MM.1S (cell line): ENCODE results near the gene NRN1L.

Source experiments
- DNase-seq: peaks from one replicate; pipeline ENCODE4 v3.0.0-alpha.2; 2015
- H2AFZ ChIP-seq: fragments of 300-600 bp; sonication (generic); 2 replicates; pipeline ENCODE4 v1.6.0; 2016; ENCODE audit warnings: antibody characterized with exemption, low read length
- H3F3A ChIP-seq: fragments of 300-600 bp; sonication (generic); 2 replicates; pipeline ENCODE4 v1.6.1; 2016; ENCODE audit warnings: mild to moderate bottlenecking, antibody characterized with exemption, low read length, moderate library complexity, mixed read lengths; ENCODE audit not compliant: insufficient read depth
- H3K27ac ChIP-seq: fragments of 300-600 bp; sonication (generic); 2 replicates; pipeline ENCODE4 v1.5.1; 2016; ENCODE audit warnings: mild to moderate bottlenecking, low read length
- H3K27me3 ChIP-seq: fragments of 300-600 bp; sonication (generic); replicated peaks from 2 replicates; pipeline ENCODE4 v1.6.0; 2016; ENCODE audit warnings: low read length; ENCODE audit not compliant: insufficient read depth
- H3K36me3 ChIP-seq: fragments of 300-600 bp; sonication (generic); replicated peaks from 2 replicates; pipeline ENCODE4 v1.6.1; 2016; ENCODE audit warnings: mild to moderate bottlenecking, low read length, mixed read lengths; ENCODE audit not compliant: insufficient read depth
- H3K4me1 ChIP-seq: fragments of 300-600 bp; sonication (generic); 2 replicates; pipeline ENCODE4 v1.6.1; 2016; ENCODE audit warnings: low read length, mixed read lengths
- H3K4me2 ChIP-seq: fragments of 300-600 bp; sonication (generic); 2 replicates; pipeline ENCODE4 v1.6.0; 2016; ENCODE audit warnings: low read depth, low read length
- H3K4me3 ChIP-seq: fragments of 300-600 bp; sonication (generic); 2 replicates; pipeline ENCODE4 v1.5.1; 2016; ENCODE audit warnings: low read length, mixed read lengths
- H3K79me2 ChIP-seq: fragments of 300-600 bp; sonication (generic); 2 replicates; pipeline ENCODE4 v1.6.1; 2016; ENCODE audit warnings: mixed run types, low read length, mixed read lengths
- H3K9ac ChIP-seq: fragments of 300-600 bp; sonication (generic); 2 replicates; pipeline ENCODE4 v1.6.1; 2016; ENCODE audit warnings: low read length, mixed read lengths
- H3K9me2 ChIP-seq: fragments of 300-600 bp; sonication (generic); replicated peaks from 2 replicates; pipeline ENCODE4 v1.6.1; 2016; ENCODE audit warnings: mild to moderate bottlenecking, low read length, mixed read lengths; ENCODE audit not compliant: insufficient read depth
- H3K9me3 ChIP-seq: fragments of 300-600 bp; sonication (generic); replicated peaks from 2 replicates; pipeline ENCODE4 v1.6.1; 2016; ENCODE audit warnings: mild to moderate bottlenecking, low read length, mixed read lengths; ENCODE audit not compliant: insufficient read depth
- H4K20me1 ChIP-seq: fragments of 300-600 bp; sonication (generic); 2 replicates; pipeline ENCODE4 v1.6.1; 2016; ENCODE audit warnings: mild to moderate bottlenecking, low read length, moderate library complexity, mixed read lengths; ENCODE audit not compliant: insufficient read depth
- EZH2 ChIP-seq: fragments of 300-600 bp; sonication (generic); optimal IDR thresholded peaks from 2 replicates; pipeline ENCODE3; 2017; ENCODE audit warnings: low read depth, mild to moderate bottlenecking, antibody characterized with exemption, low read length, mixed read lengths
- EZH2phosphoT487 ChIP-seq: fragments of 300-600 bp; sonication (generic); IDR thresholded peaks from 2 replicates; pipeline ENCODE4 v1.6.1; 2018; ENCODE audit warnings: antibody characterized with exemption, low read length
- TF ChIP-seq, protein P1 (sequence below): fragments of 300-600 bp; sonication (generic); IDR thresholded peaks from 2 replicates; pipeline ENCODE4 v1.5.1; 2016; ENCODE audit warnings: antibody characterized with exemption, low read length, mixed read lengths

Gene NRN1L

DNA sequence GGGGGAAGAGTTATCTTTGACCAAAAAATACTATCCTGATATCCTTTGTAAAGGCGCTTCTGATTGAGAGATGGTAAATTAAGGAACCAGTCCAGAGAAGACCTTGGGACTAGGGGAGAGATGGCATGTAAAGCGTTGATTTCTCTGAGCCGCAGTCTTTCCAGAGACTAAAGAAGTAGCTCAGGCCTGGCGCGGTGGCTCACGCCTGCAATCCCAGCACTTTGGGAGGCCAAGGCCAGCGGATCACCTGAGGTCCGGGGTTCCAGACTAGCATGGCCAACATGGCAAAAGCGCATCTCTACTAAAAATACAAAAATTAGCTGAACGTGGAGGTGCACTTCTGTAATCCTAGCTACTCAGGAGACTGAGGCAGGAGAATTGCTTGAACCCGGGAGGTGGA, 36.6 kb upstream of the NRN1L start:
- no peaks in the 10 kb centered on the region for H3K36me3 ChIP-seq
- DNase-seq, result no peak
- H3K9me2 ChIP-seq, result no peaks in the 10 kb centered on the region
- no peaks in the 10 kb centered on the region for H3K27me3 ChIP-seq
- no peak overlapping the region for H2AFZ ChIP-seq
- H3K9ac ChIP-seq, result peak overlapping the region; percentile 88; the same call in 1 of the 2 replicates
- H3K9me3 ChIP-seq, result no peaks in the 10 kb centered on the region
- H3F3A ChIP-seq, result peaks cover 25% of the 10 kb centered on the region
- no peaks in the 10 kb centered on the region for H4K20me1 ChIP-seq
- H3K27ac ChIP-seq, result no peak overlapping the region
- peak overlapping the region; percentile 99 for H3K4me3 ChIP-seq
- TF ChIP-seq EZH2phosphoT487 (no peak), EZH2 (no peak)
- TF ChIP-seq, protein P1, sequence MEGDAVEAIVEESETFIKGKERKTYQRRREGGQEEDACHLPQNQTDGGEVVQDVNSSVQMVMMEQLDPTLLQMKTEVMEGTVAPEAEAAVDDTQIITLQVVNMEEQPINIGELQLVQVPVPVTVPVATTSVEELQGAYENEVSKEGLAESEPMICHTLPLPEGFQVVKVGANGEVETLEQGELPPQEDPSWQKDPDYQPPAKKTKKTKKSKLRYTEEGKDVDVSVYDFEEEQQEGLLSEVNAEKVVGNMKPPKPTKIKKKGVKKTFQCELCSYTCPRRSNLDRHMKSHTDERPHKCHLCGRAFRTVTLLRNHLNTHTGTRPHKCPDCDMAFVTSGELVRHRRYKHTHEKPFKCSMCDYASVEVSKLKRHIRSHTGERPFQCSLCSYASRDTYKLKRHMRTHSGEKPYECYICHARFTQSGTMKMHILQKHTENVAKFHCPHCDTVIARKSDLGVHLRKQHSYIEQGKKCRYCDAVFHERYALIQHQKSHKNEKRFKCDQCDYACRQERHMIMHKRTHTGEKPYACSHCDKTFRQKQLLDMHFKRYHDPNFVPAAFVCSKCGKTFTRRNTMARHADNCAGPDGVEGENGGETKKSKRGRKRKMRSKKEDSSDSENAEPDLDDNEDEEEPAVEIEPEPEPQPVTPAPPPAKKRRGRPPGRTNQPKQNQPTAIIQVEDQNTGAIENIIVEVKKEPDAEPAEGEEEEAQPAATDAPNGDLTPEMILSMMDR, result no peak
- H3K4me2 ChIP-seq, result peak overlapping the region; percentile 71
- H3K4me1 ChIP-seq, result peaks cover 20% of the 10 kb centered on the region
- H3K79me2 ChIP-seq, result peaks cover 91% of the 10 kb centered on the region

DNA sequence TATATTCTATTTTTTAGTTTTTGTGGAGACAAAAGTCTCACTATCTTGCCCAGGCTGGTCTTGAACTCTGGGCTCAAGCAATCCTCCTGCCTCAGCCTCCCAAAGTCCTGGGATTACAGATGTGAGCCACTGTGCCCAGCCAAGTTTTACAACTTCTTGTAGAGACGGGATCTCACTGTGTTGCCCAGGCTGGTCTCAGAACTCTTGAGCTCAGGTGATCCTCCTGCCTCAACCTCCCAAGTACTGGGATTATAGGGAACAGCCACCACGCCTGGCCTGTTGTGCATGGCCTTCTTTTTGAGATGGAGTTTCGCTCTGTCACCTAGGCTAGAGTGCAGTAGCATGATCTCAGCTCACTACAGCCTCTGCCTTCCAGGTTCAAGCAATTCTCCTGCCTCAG, 31.0 kb upstream of the NRN1L start:
- no peak overlapping the region for H3K4me2 ChIP-seq
- H3K4me3 ChIP-seq, result no peak overlapping the region
- no peak for DNase-seq
- no peak overlapping the region for H3K27ac ChIP-seq
- H3K79me2 ChIP-seq, result peaks cover 99% of the 10 kb centered on the region
- H3K4me1 ChIP-seq, result no peaks in the 10 kb centered on the region
- no peaks in the 10 kb centered on the region for H3F3A ChIP-seq
- no peak overlapping the region for H3K9ac ChIP-seq
- no peak overlapping the region for H2AFZ ChIP-seq
- H3K9me2 ChIP-seq, result no peaks in the 10 kb centered on the region
- H3K27me3 ChIP-seq, result no peaks in the 10 kb centered on the region
- H4K20me1 ChIP-seq, result peaks cover 11% of the 10 kb centered on the region; the same call in 1 of the 2 replicates
- no peaks in the 10 kb centered on the region for H3K36me3 ChIP-seq
- TF ChIP-seq EZH2phosphoT487, result no peak
- TF ChIP-seq EZH2, result no peak
- TF ChIP-seq, protein P1, result no peak
- no peaks in the 10 kb centered on the region for H3K9me3 ChIP-seq

DNA sequence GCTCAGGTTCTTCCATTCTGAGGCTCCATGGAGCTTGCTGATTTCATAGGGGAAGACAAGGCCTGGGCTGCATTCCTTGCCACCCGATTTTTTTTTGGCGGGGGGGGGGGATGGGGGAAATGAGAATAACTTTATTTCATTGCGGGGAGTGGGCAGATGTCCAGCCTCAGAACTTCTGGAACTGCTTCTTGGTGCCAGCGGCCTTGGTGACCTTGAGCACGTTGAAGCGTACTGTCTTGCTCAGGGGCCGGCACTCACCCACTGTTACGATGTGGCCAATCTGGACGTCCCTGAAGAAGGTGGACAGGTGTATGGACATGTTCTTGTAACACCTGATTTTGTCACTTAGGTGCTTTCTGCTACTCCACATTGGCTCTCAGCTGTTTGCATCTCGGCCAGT, 28.9 kb upstream of the NRN1L start:
- H3K79me2 ChIP-seq, result peaks cover 95% of the 10 kb centered on the region
- no peaks in the 10 kb centered on the region for H3F3A ChIP-seq
- peaks cover 11% of the 10 kb centered on the region; the same call in 1 of the 2 replicates for H4K20me1 ChIP-seq
- no peak overlapping the region for H3K4me3 ChIP-seq
- H3K4me2 ChIP-seq, result no peak overlapping the region
- H2AFZ ChIP-seq, result no peak overlapping the region
- H3K27ac ChIP-seq, result no peak overlapping the region
- no peak overlapping the region for H3K9ac ChIP-seq
- DNase-seq, result no peak
- no peaks in the 10 kb centered on the region for H3K27me3 ChIP-seq
- no peaks in the 10 kb centered on the region; the same call in 1 of the 2 replicates for H3K36me3 ChIP-seq
- TF ChIP-seq, protein P1, result no peak
- TF ChIP-seq EZH2 (no peak), EZH2phosphoT487 (no peak)
- no peaks in the 10 kb centered on the region for H3K4me1 ChIP-seq
- no peaks in the 10 kb centered on the region for H3K9me3 ChIP-seq
- no peaks in the 10 kb centered on the region for H3K9me2 ChIP-seq
